ENCODE results near the gene CCDC27.

The CCDC27 gene
- long read RNA-seq, result 0 reads

- TF ChIP-seq SPI1 (IDR thresholded peaks at IDR 0.05; ENCODE audit: borderline replicate concordance, low read depth) (no peak), CTCF (IDR thresholded peaks at IDR 0.05; ENCODE audit: insufficient read depth, low read length) (no peak), REST (IDR thresholded peaks at IDR 0.05; ENCODE audit: insufficient replicate concordance, low read depth) (no peak), POLR2AphosphoS5 (IDR thresholded peaks at IDR 0.05; ENCODE audit: low read depth) (no peak), GABPA (IDR thresholded peaks at IDR 0.05; ENCODE audit: low read depth) (no peak)
- DNase-seq (ENCODE audit: low read depth in 1 of 2, low spot score in 1 of 2), result no peak
- Histone ChIP-seq H3K27me3 (ENCODE audit: insufficient read depth, poor library complexity, severe bottlenecking) (peaks cover 4% of the 10 kb centered on the region), H3K27ac (replicated peaks) (no peak within 1 kb of the TSS), H3K4me3 (replicated peaks; ENCODE audit: insufficient read depth, low read length) (no peak within 1 kb of the TSS)
Observed at GRCh38 chr1:3752400-3752945, at the start of gene CCDC27. Gene CCDC27, plus strand, starts transcription at chr1:3752450. Its CDS starts 32 bp downstream, at chr1:3752482.

- no peak overlapping the region for H3K27ac ChIP-seq (replicated peaks)
- H3K4me3 ChIP-seq (replicated peaks; ENCODE audit: insufficient read depth, low read length), result no peak overlapping the region
- no peak for DNase-seq (ENCODE audit: low read depth in 1 of 2, low spot score in 1 of 2)
- H3K27me3 ChIP-seq (ENCODE audit: insufficient read depth, poor library complexity, severe bottlenecking), result peaks cover 21% of the 10 kb centered on the region
- TF ChIP-seq SPI1 (IDR thresholded peaks at IDR 0.05; ENCODE audit: borderline replicate concordance, low read depth) (no peak), GABPA (IDR thresholded peaks at IDR 0.05; ENCODE audit: low read depth) (no peak), REST (IDR thresholded peaks at IDR 0.05; ENCODE audit: insufficient replicate concordance, low read depth) (no peak), POLR2AphosphoS5 (IDR thresholded peaks at IDR 0.05; ENCODE audit: low read depth) (no peak), CTCF (IDR thresholded peaks at IDR 0.05; ENCODE audit: insufficient read depth, low read length) (no peak)
Observed at GRCh38 chr1:3702528-3702927, 49.7 kb upstream of the CCDC27 start.

DNA sequence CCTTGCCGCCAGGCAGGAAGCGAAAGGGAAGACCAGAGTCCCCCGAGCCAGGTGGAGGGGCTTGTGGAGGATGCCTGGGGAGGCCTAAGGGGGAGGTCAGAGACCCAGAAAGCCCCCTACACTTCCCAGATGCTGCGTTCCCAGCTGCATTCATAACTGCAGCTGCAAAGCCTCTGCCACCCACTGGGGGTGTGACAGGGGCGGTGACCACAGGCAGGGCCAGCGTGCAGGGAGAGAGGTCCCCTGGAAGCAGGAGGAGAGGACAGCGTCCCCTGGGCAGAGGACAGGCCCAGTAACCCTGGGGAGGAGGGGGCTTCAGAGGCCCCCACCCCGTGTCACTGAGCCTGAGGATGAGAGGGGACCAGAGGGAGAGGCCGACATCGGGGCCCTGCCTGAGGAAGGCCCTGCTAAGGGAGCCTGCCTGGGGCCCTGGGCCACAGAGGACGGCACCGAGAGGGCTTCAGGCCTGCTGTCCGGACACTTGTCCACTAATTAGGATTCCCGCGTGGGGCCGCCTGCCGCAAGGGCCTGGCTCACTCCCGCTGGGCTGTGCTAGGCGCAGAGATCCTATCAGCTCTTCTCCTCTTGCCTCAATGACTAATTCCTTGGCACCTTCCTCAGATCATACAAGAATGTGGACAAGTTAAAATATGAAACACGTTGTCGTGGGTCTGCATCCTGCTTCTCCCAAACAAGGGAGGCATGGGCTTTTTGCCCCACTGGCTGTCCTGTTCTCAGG, 49.1 kb upstream of the CCDC27 start:
- Histone ChIP-seq H3K27me3 (ENCODE audit: insufficient read depth, poor library complexity, severe bottlenecking) (peaks cover 25% of the 10 kb centered on the region), H3K27ac (replicated peaks) (no peak overlapping the region), H3K4me3 (replicated peaks; ENCODE audit: insufficient read depth, low read length) (no peak overlapping the region)
- no peak for DNase-seq (ENCODE audit: low read depth in 1 of 2, low spot score in 1 of 2)
- no peak for TF ChIP-seq SPI1 (IDR thresholded peaks at IDR 0.05; ENCODE audit: borderline replicate concordance, low read depth)
- no peak for TF ChIP-seq GABPA (IDR thresholded peaks at IDR 0.05; ENCODE audit: low read depth)
- TF ChIP-seq POLR2AphosphoS5 (IDR thresholded peaks at IDR 0.05; ENCODE audit: low read depth), result no peak
- TF ChIP-seq CTCF (IDR thresholded peaks at IDR 0.05; ENCODE audit: insufficient read depth, low read length), result no peak
- no peak for TF ChIP-seq REST (IDR thresholded peaks at IDR 0.05; ENCODE audit: insufficient replicate concordance, low read depth)

Data from HL-60 (cell line).